ENCODE results near the gene EHD1. TPM values are rescaled to one million over a fixed set of nuclear protein-coding genes. Genes with fewer than 3 reads are reported as not detected.

The EHD1 gene
- total RNA-seq, 2 experiments from 2014 or later: 187 to 195 TPM

DNA sequence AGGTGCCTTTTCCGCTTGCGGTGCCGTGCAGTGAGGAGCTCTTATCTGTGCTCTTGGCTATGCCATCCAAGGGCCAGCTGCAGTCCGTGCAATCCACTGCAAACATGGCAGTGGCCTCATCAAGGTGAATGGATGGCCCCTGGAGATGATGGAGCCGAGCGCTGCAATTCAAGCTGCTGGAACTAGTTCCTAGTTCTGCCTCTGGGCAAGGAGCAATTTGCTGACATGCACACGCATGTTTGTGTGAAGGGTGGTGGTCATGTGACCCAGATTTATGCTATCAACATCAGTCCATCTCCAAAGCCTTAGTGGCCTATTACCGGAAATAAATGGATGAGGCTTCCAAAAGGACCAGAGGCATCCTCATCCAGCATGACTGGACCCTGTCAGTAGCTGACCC lies 3.1 kb upstream of the EHD1 start:
- no peak overlapping the region for H3K4me3 Mint-ChIP-seq
- H3K9me3 Mint-ChIP-seq: no peaks in the 10 kb centered on the region
- H3K4me1 Mint-ChIP-seq: peaks cover 45% of the 10 kb centered on the region
- POLR2A ChIA-PET: interaction anchor here (0.9 to 24.3 kb wide), 3 partner anchors 13 to 231 kb away, joined by 3 to 782 read pairs (median 3); partner anchors contain the start of genes CDC42BPG and TM7SF2
- no peaks in the 10 kb centered on the region for H3K27me3 Mint-ChIP-seq
- ATAC-seq (ENCODE audit: low read depth): no peak
- no peak for DNase-seq
- H3K36me3 Mint-ChIP-seq: peaks cover 9% of the 10 kb centered on the region
- peak overlapping the region; percentile 96 for H3K27ac Mint-ChIP-seq

DNA sequence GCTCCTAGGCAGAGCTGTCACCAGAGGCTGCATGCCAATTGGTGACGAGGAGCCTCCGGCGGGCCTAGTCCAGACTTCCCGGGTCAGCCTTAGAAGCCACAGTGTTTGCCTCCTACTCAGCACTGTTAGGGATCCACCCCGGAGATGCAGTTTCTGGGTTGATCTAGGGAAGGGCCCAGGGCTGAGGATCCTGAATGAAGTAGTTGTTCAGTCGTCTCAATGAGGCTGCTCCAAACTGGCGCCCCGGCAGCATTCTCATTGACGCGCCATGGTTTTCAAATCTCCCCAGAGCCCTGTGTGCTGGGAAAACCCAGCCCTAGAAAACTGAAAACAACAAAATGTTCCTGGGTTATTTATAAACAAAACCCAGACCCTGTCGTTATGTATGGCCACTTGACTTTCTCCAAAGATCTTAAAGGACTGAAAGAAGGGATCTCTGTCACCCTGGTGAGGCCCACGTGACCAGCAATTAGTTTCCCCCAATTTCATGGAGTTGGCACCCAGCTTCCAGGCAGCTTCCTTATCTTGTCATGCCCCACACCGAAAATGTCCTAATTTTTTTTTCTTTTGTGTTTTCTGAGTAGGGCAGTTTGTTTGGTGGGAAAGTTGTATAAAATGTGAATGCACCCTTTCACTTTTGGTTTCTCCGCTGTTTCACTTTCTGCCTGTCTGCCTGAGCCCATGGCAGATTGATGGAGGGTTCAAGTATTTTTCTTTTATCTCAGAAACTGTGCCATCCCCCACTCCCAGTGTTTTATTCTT lies 2.0 kb upstream of the EHD1 start:
- ATAC-seq (ENCODE audit: low read depth): no peak
- no peaks in the 10 kb centered on the region for H3K9me3 Mint-ChIP-seq
- H3K27ac Mint-ChIP-seq: peak overlapping the region; percentile 96
- DNase-seq: no peak
- POLR2A ChIA-PET: interaction anchor here (0.6 to 24.3 kb wide), 3 partner anchors 23 to 628 kb away, joined by 3 to 782 read pairs (median 5); partner anchors contain the start of genes CDC42BPG and SAC3D1
- H3K36me3 Mint-ChIP-seq: peaks cover 18% of the 10 kb centered on the region
- peaks cover 46% of the 10 kb centered on the region for H3K4me1 Mint-ChIP-seq
- no peaks in the 10 kb centered on the region for H3K27me3 Mint-ChIP-seq
- H3K4me3 Mint-ChIP-seq: peak overlapping the region; percentile 92

DNA sequence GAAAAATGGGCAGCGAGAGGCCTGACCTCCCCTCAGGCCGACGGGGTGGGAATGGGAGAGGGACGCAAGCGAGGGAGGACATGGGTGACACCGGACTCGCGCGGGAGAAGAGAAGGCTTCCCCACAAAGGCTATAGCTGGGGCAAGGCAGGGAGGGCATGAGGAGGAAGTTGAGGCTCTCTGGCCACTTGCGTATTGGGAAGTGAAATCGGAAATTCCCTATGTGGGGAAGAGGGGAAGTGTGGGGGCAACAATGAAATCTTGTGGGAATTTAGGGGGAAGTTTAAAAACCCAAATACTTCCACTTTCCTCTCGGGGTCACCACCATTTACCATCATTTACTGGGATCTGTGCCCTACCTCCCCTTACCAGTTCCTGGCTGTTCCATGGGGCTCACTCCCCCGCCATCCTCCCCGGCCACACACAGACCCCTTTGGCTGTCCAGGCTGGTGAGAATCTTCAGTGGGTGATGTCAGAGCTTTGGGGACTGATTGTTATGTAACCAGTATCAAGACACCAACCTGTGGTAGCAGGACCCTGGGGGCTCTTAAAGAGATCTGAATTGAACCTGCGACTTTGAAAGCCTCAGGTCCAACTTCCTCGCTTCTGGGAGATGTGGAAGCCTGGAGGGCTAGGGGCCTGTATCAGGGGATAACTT lies 951 bp upstream of the EHD1 start:
- POLR2A ChIA-PET: interaction anchor here (0.6 to 24.3 kb wide), 5 partner anchors 9 to 629 kb away, joined by 3 to 782 read pairs (median 5); partner anchors contain the start of genes ATG2A, CDC42BPG and SAC3D1
- Mint-ChIP-seq H3K9me3 (no peaks in the 10 kb centered on the region), H3K27me3 (no peaks in the 10 kb centered on the region), H3K27ac (peak overlapping the region; percentile 96), H3K36me3 (peaks cover 28% of the 10 kb centered on the region), H3K4me3 (peak overlapping the region; percentile 92), H3K4me1 (peaks cover 52% of the 10 kb centered on the region)
- DNase-seq (no peak), ATAC-seq (ENCODE audit: low read depth) (no peak)

DNA sequence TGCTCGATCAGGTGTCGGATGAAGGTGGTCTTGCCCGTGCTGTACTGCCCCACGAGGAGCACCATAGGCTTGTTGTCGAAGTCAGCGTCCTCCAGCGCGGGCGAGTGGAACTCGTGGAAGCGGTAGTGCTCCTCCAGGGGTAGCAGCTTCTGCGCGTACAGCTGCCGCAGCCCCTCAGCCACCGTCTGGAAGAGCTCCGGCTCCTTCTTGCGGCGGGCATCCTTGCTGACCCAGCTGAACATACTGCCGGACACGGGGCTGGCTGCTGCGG lies 263 bp downstream of the EHD1 start:
- H3K4me3 Mint-ChIP-seq: peak overlapping the region; percentile 100
- DNase-seq (no peak), ATAC-seq (ENCODE audit: low read depth) (peak; percentile 25)
- H3K27ac Mint-ChIP-seq: peak overlapping the region; percentile 88
- POLR2A ChIA-PET: interaction anchor here (0.8 to 24.3 kb wide), 7 partner anchors 10 to 131 kb away, joined by 3 to 782 read pairs (median 4); partner anchors contain the start of genes CDC42BPG and SF1
- H3K27me3 Mint-ChIP-seq: no peaks in the 10 kb centered on the region
- H3K4me1 Mint-ChIP-seq: peaks cover 58% of the 10 kb centered on the region
- peaks cover 31% of the 10 kb centered on the region for H3K36me3 Mint-ChIP-seq
- H3K9me3 Mint-ChIP-seq: no peaks in the 10 kb centered on the region

DNA sequence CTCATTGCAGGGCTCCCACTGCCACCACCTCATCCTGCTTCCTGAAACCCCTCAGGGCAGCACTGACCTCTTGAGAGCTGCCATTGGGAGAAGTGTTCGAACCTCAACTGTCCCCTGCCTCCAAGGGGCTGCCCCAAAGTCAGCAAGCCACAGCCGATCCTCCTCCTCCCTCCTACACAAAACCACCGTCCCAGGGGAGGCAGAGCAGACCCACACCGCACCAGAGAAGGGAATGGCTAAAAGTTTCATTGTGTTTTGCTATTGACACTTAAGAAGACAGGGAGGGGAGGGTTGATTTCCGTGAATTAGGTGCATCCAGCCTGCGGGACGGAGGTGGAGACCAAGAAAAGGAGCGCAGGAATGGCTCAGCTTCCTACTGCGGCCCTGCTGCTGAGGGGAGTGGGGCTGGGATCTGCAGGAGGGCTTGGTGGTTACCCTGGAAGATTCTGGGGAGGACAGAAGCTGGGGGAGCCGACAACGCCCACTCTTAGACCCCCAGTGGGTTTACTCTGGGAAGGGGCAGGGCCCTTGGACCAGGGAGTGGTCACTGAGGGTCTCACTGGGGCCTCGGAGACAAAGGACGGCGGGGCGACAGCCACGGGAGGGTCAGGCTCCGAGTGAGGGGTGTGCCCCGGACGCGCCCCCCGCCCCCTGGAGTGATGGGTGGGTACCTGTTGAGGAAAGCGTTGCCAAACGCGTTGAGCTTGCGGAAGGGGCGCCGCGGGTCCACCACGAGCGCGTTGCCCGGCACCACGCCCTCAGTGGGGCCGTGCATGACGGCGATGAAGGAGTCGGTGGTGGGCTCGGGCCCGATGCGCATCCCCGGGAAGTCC lies 815 bp downstream of the EHD1 start:
- POLR2A ChIA-PET: interaction anchor here (0.8 to 24.3 kb wide), 7 partner anchors 10 to 131 kb away, joined by 3 to 782 read pairs (median 4); partner anchors contain the start of genes CDC42BPG and SF1
- peak; percentile 8 for ATAC-seq (ENCODE audit: low read depth)
- Mint-ChIP-seq H3K27me3 (no peaks in the 10 kb centered on the region), H3K4me3 (peak overlapping the region; percentile 100), H3K36me3 (peaks cover 35% of the 10 kb centered on the region), H3K27ac (peak overlapping the region; percentile 88), H3K9me3 (no peaks in the 10 kb centered on the region), H3K4me1 (peaks cover 64% of the 10 kb centered on the region)
- no peak for DNase-seq

DNA sequence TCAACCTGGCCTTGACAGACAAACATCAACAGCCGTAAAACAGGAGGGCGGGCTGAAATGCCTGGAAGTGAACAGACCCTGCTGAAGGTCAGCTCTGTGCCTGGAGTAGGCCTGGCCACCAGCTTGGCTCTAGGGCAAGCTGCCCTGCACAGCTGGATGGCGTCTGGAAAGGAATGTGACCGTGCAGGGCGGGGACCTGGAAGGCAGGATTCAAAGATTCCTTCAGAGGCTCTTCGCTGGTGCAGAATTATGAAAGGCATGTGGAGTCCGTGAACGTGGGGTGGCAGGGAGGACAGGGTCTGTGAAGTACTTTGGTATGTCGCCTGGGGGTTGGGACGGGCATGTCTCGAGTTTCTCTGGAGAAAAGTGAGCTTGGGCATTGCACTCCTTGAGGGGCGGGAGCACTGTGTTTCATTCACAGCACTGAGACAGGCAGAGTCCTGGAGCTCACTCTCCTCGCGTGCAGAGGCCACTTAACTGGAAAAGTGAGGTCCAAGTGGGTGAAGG lies 1.5 kb downstream of the EHD1 start:
- Mint-ChIP-seq H3K4me3 (peak overlapping the region; percentile 100), H3K36me3 (peaks cover 36% of the 10 kb centered on the region), H3K27ac (peak overlapping the region; percentile 88), H3K9me3 (no peaks in the 10 kb centered on the region), H3K27me3 (no peaks in the 10 kb centered on the region), H3K4me1 (peaks cover 68% of the 10 kb centered on the region)
- POLR2A ChIA-PET: interaction anchor here (1.0 to 24.3 kb wide), 4 partner anchors 8 to 19 kb away, joined by 5 to 782 read pairs (median 16); partner anchors contain the start of gene CDC42BPG
- ATAC-seq (ENCODE audit: low read depth) (no peak), DNase-seq (no peak)

DNA sequence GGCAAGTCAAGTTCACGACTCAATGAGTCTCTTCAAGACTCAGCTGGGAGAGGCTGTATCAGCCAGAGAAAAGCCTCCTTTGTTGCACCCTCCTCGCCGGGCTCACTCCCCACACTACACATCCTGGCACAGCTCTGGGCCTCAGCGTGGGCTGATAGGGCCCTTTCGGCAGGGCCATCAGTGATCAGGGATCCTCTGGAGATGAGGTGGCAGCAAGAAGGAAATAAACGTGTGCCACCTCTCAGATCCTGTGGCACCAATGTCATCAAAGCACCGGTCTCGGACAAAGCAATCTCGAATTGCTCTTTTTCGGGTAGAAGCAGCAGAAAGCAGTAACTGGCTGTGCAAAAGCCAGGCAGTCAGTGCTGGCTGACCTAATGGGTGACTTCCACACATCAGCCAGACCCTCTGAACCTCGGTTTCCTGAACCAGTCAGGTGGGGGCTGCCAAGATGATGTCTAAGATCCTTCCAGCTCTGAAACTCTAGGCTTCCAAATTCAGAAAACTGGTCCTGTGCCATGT lies 2.1 kb downstream of the EHD1 start:
- Mint-ChIP-seq H3K27me3 (no peaks in the 10 kb centered on the region), H3K36me3 (peaks cover 37% of the 10 kb centered on the region), H3K27ac (peak overlapping the region; percentile 88), H3K4me1 (peaks cover 72% of the 10 kb centered on the region), H3K9me3 (no peaks in the 10 kb centered on the region), H3K4me3 (peak overlapping the region; percentile 100)
- POLR2A ChIA-PET: interaction anchor here (1.0 to 24.3 kb wide), 4 partner anchors 8 to 138 kb away, joined by 4 to 782 read pairs (median 16); partner anchors contain the start of genes ARL2 and CDC42BPG
- no peak for DNase-seq
- ATAC-seq (ENCODE audit: low read depth): no peak

DNA sequence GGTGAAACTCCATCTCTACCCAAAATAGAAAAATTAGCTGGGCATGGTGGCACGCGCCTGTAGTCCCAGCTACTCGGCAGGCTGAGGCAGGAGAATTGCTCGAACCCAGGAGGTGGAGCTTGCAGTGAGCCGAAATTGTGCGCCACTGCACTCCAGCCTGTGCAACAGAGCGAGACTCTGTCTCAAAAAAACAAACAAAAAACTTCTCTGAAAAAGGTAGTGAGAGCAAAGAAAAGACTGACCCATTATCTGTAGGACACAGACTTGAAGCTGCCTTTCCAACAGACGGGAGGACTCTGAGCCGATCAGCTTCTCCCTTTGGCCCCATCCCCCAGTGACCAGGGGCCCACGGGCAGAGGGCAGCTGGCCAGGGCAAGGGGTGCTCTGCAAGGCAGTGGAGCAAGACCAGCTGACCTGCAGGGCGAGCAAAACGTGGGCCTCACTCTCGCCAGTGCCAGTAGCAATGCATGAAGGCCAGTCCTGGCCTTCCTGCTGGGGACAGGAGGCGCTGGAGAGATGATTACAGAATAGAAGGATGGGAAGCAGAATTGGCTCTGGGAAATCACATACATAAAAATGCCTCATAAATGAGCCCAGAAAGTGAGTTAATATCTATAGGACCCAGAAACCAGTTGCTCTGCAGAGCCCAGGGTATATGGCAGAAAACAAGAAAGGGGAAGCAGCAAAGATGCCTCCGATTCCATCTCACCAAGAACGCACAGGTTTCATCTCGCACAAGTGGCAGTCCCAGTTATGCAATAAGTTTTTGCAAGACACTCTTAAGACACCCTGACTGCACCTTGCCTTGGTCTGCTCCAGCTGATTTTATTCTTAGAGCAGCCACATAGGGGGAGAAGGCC lies 2.8 kb downstream of the EHD1 start:
- Mint-ChIP-seq H3K4me3 (peak overlapping the region; percentile 100), H3K36me3 (peaks cover 39% of the 10 kb centered on the region), H3K27me3 (no peaks in the 10 kb centered on the region), H3K27ac (peak overlapping the region; percentile 88), H3K9me3 (no peaks in the 10 kb centered on the region), H3K4me1 (peaks cover 68% of the 10 kb centered on the region)
- no peak for ATAC-seq (ENCODE audit: low read depth)
- POLR2A ChIA-PET: interaction anchor here (0.9 to 24.3 kb wide), 5 partner anchors 9 to 246 kb away, joined by 3 to 782 read pairs (median 4); partner anchors contain the start of genes ARL2, CDC42BPG, FAU and MRPL49
- no peak for DNase-seq

DNA sequence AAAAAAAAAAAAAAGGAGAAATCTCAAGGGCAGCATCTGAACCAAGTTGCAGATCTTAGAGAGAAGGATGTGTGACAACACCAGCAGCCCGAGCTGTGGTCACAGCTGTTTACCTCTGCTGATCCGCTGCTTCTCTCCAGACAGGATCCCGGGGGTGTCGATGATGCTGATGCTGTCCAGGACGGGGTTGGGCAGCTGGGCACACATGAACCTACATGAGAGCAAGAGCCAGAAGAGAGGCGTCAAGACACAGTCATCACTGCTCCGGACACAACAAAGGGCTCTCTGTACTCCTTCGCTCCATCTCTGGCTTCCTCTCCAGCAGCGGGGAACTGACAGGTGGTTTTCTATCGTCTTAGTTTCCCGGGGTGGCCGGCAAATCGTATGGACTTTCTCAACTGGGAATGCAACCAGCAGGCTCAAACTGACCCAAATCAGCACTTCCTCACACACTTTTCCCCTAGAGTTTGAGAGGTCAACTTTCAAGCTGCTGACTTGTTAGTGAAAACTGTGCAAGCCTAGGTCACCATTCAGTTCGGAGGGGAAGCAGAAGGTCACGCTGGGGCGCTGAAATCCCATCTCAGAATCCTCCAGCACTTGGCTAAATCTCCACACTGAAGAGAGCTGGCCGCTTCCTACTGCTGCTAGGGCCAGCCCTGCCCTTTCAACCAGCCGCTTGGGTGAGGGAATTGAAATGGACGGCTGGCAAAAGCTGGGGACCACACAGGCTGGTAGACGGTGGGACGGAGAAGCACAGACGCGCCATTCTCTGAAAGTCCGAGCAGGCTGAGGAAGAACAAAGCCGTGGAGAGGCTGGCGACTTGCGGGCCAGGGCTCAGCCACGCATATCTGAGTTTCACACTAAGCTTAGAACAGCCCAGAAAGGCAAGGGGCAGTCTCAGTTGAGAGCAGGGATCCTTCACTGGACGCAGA lies 3.8 kb downstream of the EHD1 start:
- Mint-ChIP-seq H3K27me3 (no peaks in the 10 kb centered on the region), H3K27ac (peak overlapping the region; percentile 84), H3K4me1 (peaks cover 66% of the 10 kb centered on the region), H3K4me3 (peak overlapping the region; percentile 100), H3K36me3 (peaks cover 39% of the 10 kb centered on the region), H3K9me3 (no peaks in the 10 kb centered on the region)
- POLR2A ChIA-PET: interaction anchor here (0.9 to 24.3 kb wide), 3 partner anchors 14 to 247 kb away, joined by 3 to 782 read pairs (median 3); partner anchors contain the start of genes CDC42BPG, FAU and MRPL49
- DNase-seq (no peak), ATAC-seq (ENCODE audit: low read depth) (no peak)

DNA sequence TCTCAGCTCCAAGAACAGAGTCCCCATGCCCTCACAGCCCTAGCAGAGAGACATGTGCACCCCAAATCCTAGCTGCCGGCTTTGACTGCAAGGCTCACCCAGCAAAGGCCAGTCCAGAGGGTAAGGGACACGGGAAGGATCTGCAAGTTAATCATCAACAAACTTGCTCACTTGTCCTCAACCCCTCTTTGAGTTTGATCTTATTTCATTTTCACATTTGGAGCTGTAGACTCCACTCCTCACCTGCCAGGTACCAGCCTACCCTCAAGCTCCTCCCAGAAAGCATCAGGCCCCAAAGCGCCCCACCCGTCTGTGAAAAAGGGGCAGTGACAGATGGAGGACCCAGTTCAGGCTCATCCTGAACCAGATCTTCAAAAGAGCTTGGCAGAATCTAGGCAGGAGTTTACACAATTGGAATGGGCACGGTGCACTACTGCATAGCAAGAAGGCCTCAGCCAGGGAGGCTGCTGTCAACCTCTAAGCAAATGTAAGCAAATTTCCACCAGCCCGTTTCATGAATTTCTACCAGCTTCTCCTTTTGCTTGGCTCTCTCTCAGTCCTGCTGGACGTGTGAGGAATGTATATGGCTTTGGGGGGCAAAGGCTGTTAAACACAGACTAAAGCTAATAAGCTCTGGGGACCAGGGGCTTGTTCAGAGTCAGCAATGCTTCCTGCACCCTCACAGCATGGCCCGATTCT lies 5.5 kb downstream of the EHD1 start:
- H3K4me1 Mint-ChIP-seq: peaks cover 75% of the 10 kb centered on the region
- H3K27ac Mint-ChIP-seq: peak overlapping the region; percentile 78
- ATAC-seq (ENCODE audit: low read depth) (no peak), DNase-seq (no peak)
- no peaks in the 10 kb centered on the region for H3K9me3 Mint-ChIP-seq
- POLR2A ChIA-PET: interaction anchor here (1.1 to 24.3 kb wide), 3 partner anchors 12 to 94 kb away, joined by 4 to 782 read pairs (median 7); partner anchors contain the start of gene CDC42BPG
- peaks cover 44% of the 10 kb centered on the region for H3K36me3 Mint-ChIP-seq
- H3K4me3 Mint-ChIP-seq: peak overlapping the region; percentile 54
- no peaks in the 10 kb centered on the region for H3K27me3 Mint-ChIP-seq
